WTC11 (cell line): ENCODE results near the gene CHST13. TPM values are rescaled to one million over a fixed set of nuclear protein-coding genes. Genes with fewer than 3 reads are reported as not detected.

Experiments
- ATAC-seq: fragments of 200-7000 bp; cut with Tn5 transposase; 2 replicates; pipeline ENCODE4 v1.10.0; 2021; ENCODE audit warnings: mild to moderate bottlenecking, moderate library complexity
- CTCF ChIA-PET: fragments of 300-600 bp; sonication (Branson Sonifier 250); formaldehyde crosslinking; loops from one replicate; lab custom pipeline; 2021; ENCODE audit warnings: antibody characterized with exemption; lab: Charles Lee
- POLR2A ChIA-PET: fragments of 350-600 bp; sonication (Branson Sonifier 250); formaldehyde crosslinking; loops from one replicate; lab custom pipeline; 2021; ENCODE audit warnings: antibody characterized with exemption; lab: Charles Lee
- DNase-seq: peaks from one replicate; pipeline ENCODE4 v3.0.0; 2021; ENCODE audit warnings: low spot score
- H3K27ac Mint-ChIP-seq: 2 replicates; pipeline ENCODE4 v1.8.0; 2021; ENCODE audit warnings: mixed read lengths
- H3K27me3 Mint-ChIP-seq: 2 replicates; pipeline ENCODE4 v1.8.0; 2021; ENCODE audit warnings: low read depth, mild to moderate bottlenecking, moderate library complexity, mixed read lengths
- H3K36me3 Mint-ChIP-seq: 2 replicates; pipeline ENCODE4 v1.8.0; 2021; ENCODE audit warnings: mixed read lengths
- H3K4me1 Mint-ChIP-seq: 2 replicates; pipeline ENCODE4 v1.8.0; 2022; ENCODE audit warnings: mixed read lengths
- H3K4me3 Mint-ChIP-seq: 2 replicates; pipeline ENCODE4 v1.8.0; 2021; ENCODE audit warnings: mild to moderate bottlenecking, moderate library complexity, mixed read lengths
- H3K9me3 Mint-ChIP-seq: 2 replicates; pipeline ENCODE4 v1.8.0; 2021; ENCODE audit warnings: mixed read lengths
- CBFB ChIP-seq: sonication (generic); formaldehyde crosslinking; IDR thresholded peaks from 2 replicates; pipeline ENCODE4 v1.8.1; 2022; ENCODE audit warnings: mild to moderate bottlenecking, low read depth, missing genetic modification reagents
- ESRRA ChIP-seq: sonication (generic); formaldehyde crosslinking; IDR thresholded peaks from 2 replicates; pipeline ENCODE4 v1.8.1; 2022; ENCODE audit warnings: mild to moderate bottlenecking, missing genetic modification reagents, borderline replicate concordance
- ETV6 ChIP-seq: sonication (generic); formaldehyde crosslinking; IDR thresholded peaks from 2 replicates; pipeline ENCODE4 v1.8.1; 2022; ENCODE audit warnings: mild to moderate bottlenecking, missing genetic modification reagents
- FOXJ3 ChIP-seq: sonication (generic); formaldehyde crosslinking; IDR thresholded peaks from 2 replicates; pipeline ENCODE4 v1.9.0; 2021; ENCODE audit warnings: missing genetic modification reagents, mild to moderate bottlenecking, borderline replicate concordance
- JUN ChIP-seq: sonication (generic); formaldehyde crosslinking; IDR thresholded peaks from 2 replicates; pipeline ENCODE4 v1.8.0; 2023; ENCODE audit warnings: mild to moderate bottlenecking, missing genetic modification reagents
- MYBL2 ChIP-seq: sonication (generic); formaldehyde crosslinking; IDR thresholded peaks from 2 replicates; pipeline ENCODE4 v1.8.1; 2023; ENCODE audit warnings: mild to moderate bottlenecking, moderate library complexity, missing genetic modification reagents
- NFE2L1 ChIP-seq: sonication (generic); formaldehyde crosslinking; IDR thresholded peaks from 2 replicates; pipeline ENCODE4 v1.8.1; 2023; ENCODE audit warnings: missing genetic modification reagents
- NR1H2 ChIP-seq: sonication (generic); formaldehyde crosslinking; IDR thresholded peaks from 2 replicates; pipeline ENCODE4 v1.9.0; 2021; ENCODE audit warnings: mild to moderate bottlenecking, moderate library complexity, missing genetic modification reagents
- ZNF138 ChIP-seq: sonication (generic); formaldehyde crosslinking; conservative IDR thresholded peaks from 2 replicates; pipeline ENCODE4 v1.8.1; 2022; ENCODE audit warnings: mild to moderate bottlenecking, moderate library complexity, missing genetic modification reagents
- ZNF317 ChIP-seq: sonication (generic); formaldehyde crosslinking; IDR thresholded peaks from 2 replicates; pipeline ENCODE4 v1.8.1; 2023; ENCODE audit warnings: low read depth, mild to moderate bottlenecking, moderate library complexity, missing genetic modification reagents, borderline replicate concordance
- ZNF423 ChIP-seq: fragments of 250-450 bp; sonication (Bioruptor Pico); IDR thresholded peaks from 2 replicates; pipeline ENCODE4 v2.1.2; 2022; ENCODE audit warnings: mild to moderate bottlenecking, moderate library complexity
- total RNA-seq: library from RNA; stranded (reverse); gene quantifications from 3 replicates; pipeline ENCODE4 v1.2.3, GENCODE V29; 2021
- TF ChIP-seq, protein P1 (sequence below): sonication (generic); formaldehyde crosslinking; IDR thresholded peaks from 2 replicates; pipeline ENCODE4 v1.8.1; 2022; ENCODE audit warnings: mild to moderate bottlenecking, moderate library complexity, missing genetic modification reagents
- TF ChIP-seq, protein P2 (sequence below): fragments of 250-450 bp; sonication (Bioruptor Pico); IDR thresholded peaks from 2 replicates; pipeline ENCODE4 v1.9.0; 2021; ENCODE audit warnings: mild to moderate bottlenecking
- TF ChIP-seq, protein P3 (sequence below): sonication (generic); formaldehyde crosslinking; IDR thresholded peaks from 2 replicates; pipeline ENCODE4 v1.8.0; 2023; ENCODE audit warnings: missing genetic modification reagents
- TF ChIP-seq, protein P4 (sequence below): sonication (generic); formaldehyde crosslinking; IDR thresholded peaks from 2 replicates; pipeline ENCODE4 v1.8.0; 2022; ENCODE audit warnings: mild to moderate bottlenecking, missing genetic modification reagents
- TF ChIP-seq, protein P5 (sequence below): sonication (generic); formaldehyde crosslinking; IDR thresholded peaks from 2 replicates; pipeline ENCODE4 v1.8.0; 2022; ENCODE audit warnings: mild to moderate bottlenecking, missing genetic modification reagents
- TF ChIP-seq, protein P6 (sequence below): sonication (generic); formaldehyde crosslinking; IDR thresholded peaks from 2 replicates; pipeline ENCODE4 v1.8.1; 2023; ENCODE audit warnings: mild to moderate bottlenecking, missing genetic modification reagents, moderate library complexity
- TF ChIP-seq, protein P7 (sequence below): sonication (generic); formaldehyde crosslinking; IDR thresholded peaks from 2 replicates; pipeline ENCODE4 v1.8.1; 2023; ENCODE audit warnings: mild to moderate bottlenecking, missing genetic modification reagents

Gene CHST13
- total RNA-seq, 1 experiment from 2014 or later: 4.1 TPM

DNA sequence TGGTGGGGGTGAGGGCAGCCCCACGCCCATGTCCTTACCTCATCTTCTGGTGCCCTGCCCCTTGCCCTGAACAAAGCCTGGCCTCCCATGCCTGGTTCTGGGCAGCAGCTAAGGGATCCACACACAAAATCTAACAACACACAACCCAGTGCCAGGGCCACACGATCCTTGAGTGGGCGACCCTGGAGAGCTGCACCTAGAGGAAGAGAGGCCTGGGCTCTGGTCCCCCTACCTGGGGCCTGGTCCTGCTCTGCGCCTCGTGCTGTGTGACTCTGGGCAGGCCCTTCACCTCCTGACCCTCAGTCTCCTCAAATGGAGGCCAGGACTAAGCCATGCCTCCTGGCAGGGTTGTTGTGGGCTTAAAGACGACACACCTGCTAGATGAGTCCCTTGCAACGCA is 54.7 kb downstream of the CHST13 start:
- no peaks in the 10 kb centered on the region for H3K36me3 Mint-ChIP-seq
- ATAC-seq (no peak), DNase-seq (no peak)
- H3K4me1 Mint-ChIP-seq: no peaks in the 10 kb centered on the region
- ChIA-PET POLR2A (no interaction called here), CTCF (no interaction called here)
- no peak overlapping the region for H3K27ac Mint-ChIP-seq
- H3K4me3 Mint-ChIP-seq: no peak overlapping the region
- H3K9me3 Mint-ChIP-seq: no peaks in the 10 kb centered on the region
- no peaks in the 10 kb centered on the region; the same call in 1 of the 2 replicates for H3K27me3 Mint-ChIP-seq
- no peak for TF ChIP-seq NFE2L1 (CRISPR knock-in tag)
- TF ChIP-seq MYBL2 (CRISPR knock-in tag): no peak
- no peak for TF ChIP-seq ETV6 (CRISPR knock-in tag)
- TF ChIP-seq ZNF138 (CRISPR knock-in tag): no peak
- no peak for TF ChIP-seq FOXJ3
- TF ChIP-seq, protein P1, sequence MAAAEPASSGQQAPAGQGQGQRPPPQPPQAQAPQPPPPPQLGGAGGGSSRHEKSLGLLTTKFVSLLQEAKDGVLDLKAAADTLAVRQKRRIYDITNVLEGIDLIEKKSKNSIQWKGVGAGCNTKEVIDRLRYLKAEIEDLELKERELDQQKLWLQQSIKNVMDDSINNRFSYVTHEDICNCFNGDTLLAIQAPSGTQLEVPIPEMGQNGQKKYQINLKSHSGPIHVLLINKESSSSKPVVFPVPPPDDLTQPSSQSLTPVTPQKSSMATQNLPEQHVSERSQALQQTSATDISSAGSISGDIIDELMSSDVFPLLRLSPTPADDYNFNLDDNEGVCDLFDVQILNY (CRISPR knock-in tag): no peak
- TF ChIP-seq, protein P2, sequence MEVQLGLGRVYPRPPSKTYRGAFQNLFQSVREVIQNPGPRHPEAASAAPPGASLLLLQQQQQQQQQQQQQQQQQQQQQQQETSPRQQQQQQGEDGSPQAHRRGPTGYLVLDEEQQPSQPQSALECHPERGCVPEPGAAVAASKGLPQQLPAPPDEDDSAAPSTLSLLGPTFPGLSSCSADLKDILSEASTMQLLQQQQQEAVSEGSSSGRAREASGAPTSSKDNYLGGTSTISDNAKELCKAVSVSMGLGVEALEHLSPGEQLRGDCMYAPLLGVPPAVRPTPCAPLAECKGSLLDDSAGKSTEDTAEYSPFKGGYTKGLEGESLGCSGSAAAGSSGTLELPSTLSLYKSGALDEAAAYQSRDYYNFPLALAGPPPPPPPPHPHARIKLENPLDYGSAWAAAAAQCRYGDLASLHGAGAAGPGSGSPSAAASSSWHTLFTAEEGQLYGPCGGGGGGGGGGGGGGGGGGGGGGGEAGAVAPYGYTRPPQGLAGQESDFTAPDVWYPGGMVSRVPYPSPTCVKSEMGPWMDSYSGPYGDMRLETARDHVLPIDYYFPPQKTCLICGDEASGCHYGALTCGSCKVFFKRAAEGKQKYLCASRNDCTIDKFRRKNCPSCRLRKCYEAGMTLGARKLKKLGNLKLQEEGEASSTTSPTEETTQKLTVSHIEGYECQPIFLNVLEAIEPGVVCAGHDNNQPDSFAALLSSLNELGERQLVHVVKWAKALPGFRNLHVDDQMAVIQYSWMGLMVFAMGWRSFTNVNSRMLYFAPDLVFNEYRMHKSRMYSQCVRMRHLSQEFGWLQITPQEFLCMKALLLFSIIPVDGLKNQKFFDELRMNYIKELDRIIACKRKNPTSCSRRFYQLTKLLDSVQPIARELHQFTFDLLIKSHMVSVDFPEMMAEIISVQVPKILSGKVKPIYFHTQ (CRISPR knock-in tag): no peak
- TF ChIP-seq, protein P3, sequence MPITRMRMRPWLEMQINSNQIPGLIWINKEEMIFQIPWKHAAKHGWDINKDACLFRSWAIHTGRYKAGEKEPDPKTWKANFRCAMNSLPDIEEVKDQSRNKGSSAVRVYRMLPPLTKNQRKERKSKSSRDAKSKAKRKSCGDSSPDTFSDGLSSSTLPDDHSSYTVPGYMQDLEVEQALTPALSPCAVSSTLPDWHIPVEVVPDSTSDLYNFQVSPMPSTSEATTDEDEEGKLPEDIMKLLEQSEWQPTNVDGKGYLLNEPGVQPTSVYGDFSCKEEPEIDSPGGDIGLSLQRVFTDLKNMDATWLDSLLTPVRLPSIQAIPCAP (CRISPR knock-in tag): no peak
- TF ChIP-seq, protein P4, sequence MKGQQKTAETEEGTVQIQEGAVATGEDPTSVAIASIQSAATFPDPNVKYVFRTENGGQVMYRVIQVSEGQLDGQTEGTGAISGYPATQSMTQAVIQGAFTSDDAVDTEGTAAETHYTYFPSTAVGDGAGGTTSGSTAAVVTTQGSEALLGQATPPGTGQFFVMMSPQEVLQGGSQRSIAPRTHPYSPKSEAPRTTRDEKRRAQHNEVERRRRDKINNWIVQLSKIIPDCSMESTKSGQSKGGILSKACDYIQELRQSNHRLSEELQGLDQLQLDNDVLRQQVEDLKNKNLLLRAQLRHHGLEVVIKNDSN (CRISPR knock-in tag): no peak
- TF ChIP-seq, protein P5, sequence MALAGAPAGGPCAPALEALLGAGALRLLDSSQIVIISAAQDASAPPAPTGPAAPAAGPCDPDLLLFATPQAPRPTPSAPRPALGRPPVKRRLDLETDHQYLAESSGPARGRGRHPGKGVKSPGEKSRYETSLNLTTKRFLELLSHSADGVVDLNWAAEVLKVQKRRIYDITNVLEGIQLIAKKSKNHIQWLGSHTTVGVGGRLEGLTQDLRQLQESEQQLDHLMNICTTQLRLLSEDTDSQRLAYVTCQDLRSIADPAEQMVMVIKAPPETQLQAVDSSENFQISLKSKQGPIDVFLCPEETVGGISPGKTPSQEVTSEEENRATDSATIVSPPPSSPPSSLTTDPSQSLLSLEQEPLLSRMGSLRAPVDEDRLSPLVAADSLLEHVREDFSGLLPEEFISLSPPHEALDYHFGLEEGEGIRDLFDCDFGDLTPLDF: no peak
- no peak for TF ChIP-seq NR1H2 (CRISPR knock-in tag)
- TF ChIP-seq CBFB (CRISPR knock-in tag): no peak
- no peak for TF ChIP-seq ESRRA (CRISPR knock-in tag)

DNA sequence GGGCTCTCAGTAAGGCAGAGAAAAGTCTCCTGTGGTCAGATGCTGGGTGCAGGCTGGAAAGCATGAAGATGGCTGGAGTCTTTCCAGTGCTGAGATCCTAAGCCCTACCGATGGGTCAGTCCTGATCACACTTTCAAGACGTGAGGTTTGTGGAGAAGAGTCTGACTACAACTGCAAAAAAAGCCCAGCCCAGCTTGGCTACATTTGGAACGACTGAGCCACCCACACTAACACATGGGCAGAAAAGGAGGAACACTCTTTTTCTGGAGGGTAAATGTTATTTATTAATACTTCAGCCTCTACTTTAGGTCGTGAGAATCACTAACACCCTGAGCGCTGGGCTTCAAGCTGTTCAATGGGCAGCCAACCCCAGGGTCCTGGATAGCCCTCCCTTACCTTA is 56.8 kb downstream of the CHST13 start:
- ChIA-PET POLR2A (interaction anchor here (0.7 kb wide), 1 partner anchor 39 kb away, joined by 4 read pairs; no protein-coding TSS in a partner anchor), CTCF (no interaction called here)
- no peaks in the 10 kb centered on the region for H3K36me3 Mint-ChIP-seq
- H3K27me3 Mint-ChIP-seq: no peaks in the 10 kb centered on the region; the same call in 1 of the 2 replicates
- no peak overlapping the region for H3K27ac Mint-ChIP-seq
- ATAC-seq: no peak
- TF ChIP-seq JUN (CRISPR knock-in tag) (no peak), ZNF317 (CRISPR knock-in tag) (no peak), ZNF423 (no peak)
- TF ChIP-seq, protein P6, sequence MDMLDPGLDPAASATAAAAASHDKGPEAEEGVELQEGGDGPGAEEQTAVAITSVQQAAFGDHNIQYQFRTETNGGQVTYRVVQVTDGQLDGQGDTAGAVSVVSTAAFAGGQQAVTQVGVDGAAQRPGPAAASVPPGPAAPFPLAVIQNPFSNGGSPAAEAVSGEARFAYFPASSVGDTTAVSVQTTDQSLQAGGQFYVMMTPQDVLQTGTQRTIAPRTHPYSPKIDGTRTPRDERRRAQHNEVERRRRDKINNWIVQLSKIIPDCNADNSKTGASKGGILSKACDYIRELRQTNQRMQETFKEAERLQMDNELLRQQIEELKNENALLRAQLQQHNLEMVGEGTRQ (CRISPR knock-in tag): no peak
- TF ChIP-seq, protein P7, sequence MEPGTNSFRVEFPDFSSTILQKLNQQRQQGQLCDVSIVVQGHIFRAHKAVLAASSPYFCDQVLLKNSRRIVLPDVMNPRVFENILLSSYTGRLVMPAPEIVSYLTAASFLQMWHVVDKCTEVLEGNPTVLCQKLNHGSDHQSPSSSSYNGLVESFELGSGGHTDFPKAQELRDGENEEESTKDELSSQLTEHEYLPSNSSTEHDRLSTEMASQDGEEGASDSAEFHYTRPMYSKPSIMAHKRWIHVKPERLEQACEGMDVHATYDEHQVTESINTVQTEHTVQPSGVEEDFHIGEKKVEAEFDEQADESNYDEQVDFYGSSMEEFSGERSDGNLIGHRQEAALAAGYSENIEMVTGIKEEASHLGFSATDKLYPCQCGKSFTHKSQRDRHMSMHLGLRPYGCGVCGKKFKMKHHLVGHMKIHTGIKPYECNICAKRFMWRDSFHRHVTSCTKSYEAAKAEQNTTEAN (CRISPR knock-in tag): no peak
- TF ChIP-seq, protein P2 (CRISPR knock-in tag): no peak
- TF ChIP-seq, all 79 proteins: peak for 0
- Mint-ChIP-seq H3K4me3 (no peak overlapping the region), H3K9me3 (no peaks in the 10 kb centered on the region), H3K4me1 (no peaks in the 10 kb centered on the region)
- DNase-seq: no peak
